ENCODE results near the gene CAPN1. TPM values are rescaled to one million over a fixed set of nuclear protein-coding genes. Genes with fewer than 3 reads are reported as not detected.

Gene CAPN1
- total and polyA plus RNA-seq, 2 of the 13 experiments (the other 11 are each of a cell fraction or from before 2014, with no cell fraction given) = 57.3 to 82.6 TPM

DNA sequence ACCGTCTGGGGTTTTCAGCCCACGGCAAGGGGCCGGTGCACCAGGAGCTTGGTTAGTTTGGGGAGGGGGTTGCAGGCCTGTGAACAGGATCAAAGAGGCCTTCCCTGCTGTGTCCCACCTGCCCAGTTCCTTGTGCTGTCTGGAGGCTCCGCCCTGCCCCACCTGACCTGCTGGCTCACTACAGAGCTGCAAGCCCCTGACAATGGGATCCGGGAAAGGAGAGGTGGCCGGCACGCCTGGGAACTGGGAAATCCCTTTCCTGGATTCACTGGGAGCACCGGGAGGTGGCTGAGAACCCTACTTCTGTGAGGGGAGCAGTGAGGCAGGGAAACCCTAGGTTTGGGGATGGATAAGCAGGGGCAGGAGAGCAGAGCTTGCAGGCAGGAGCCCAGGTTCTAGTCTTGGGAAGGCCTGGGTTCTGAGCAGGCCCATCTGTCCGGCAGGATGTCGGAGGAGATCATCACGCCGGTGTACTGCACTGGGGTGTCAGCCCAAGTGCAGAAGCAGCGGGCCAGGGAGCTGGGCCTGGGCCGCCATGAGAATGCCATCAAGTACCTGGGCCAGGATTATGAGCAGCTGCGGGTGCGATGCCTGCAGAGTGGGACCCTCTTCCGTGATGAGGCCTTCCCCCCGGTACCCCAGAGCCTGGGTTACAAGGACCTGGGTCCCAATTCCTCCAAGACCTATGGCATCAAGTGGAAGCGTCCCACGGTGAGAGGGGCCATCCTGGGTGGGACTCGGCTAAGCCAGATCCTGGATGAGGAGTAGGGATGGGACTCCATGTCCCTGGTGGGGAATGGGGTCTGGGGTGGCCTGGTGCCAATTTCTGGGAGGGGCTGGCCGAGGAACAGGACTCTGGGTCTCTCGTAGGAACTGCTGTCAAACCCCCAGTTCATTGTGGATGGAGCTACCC, 786 bp downstream of the CAPN1 start (continued):
- TF ChIP-seq KLF11 (CRISPR knock-in tag; IDR thresholded peaks at IDR 0.05) (no peak), ZNF468 (CRISPR knock-in tag; IDR thresholded peaks at IDR 0.05) (no peak), PTBP1 (IDR thresholded peaks at IDR 0.05; ENCODE audit: low read depth, low read length, poor library complexity, severe bottlenecking) (no peak), ZFY (CRISPR knock-in tag; IDR thresholded peaks at IDR 0.05) (peak; percentile 71), ZNF207 (IDR thresholded peaks at IDR 0.05; ENCODE audit: borderline replicate concordance) (no peak), NRL (CRISPR knock-in tag; IDR thresholded peaks at IDR 0.05; ENCODE audit: borderline replicate concordance) (peak; percentile 68), ZNF883 (CRISPR knock-in tag; IDR thresholded peaks at IDR 0.05; ENCODE audit: not compliant biosample characterization) (peak; percentile 68), POLR2AphosphoS2 (IDR thresholded peaks at IDR 0.05; ENCODE audit: low read depth, low read length) (no peak), ZNF354B (CRISPR knock-in tag; IDR thresholded peaks at IDR 0.05) (no peak), SNAPC2 (CRISPR knock-in tag; IDR thresholded peaks at IDR 0.05) (no peak), ZNF567 (CRISPR knock-in tag; IDR thresholded peaks at IDR 0.05; ENCODE audit: borderline replicate concordance) (no peak), WIZ (CRISPR knock-in tag; IDR thresholded peaks at IDR 0.05) (no peak), HMG20B (CRISPR knock-in tag; conservative IDR thresholded peaks at IDR 0.05) (no peak), FOXJ3 (CRISPR knock-in tag; IDR thresholded peaks at IDR 0.05; ENCODE audit: borderline replicate concordance) (no peak), ZNF558 (CRISPR knock-in tag; IDR thresholded peaks at IDR 0.05; ENCODE audit: borderline replicate concordance) (no peak), MED1 (CRISPR knock-in tag; IDR thresholded peaks at IDR 0.05) (no peak), ZNF292 (CRISPR knock-in tag; IDR thresholded peaks at IDR 0.05; ENCODE audit: borderline replicate concordance, low read depth) (0 out of 2 replicates have a peak, but pooled peaks have one; percentile 41), ZNF775 (CRISPR knock-in tag; IDR thresholded peaks at IDR 0.05; ENCODE audit: borderline replicate concordance) (no peak)
- TF ChIP-seq, protein P1, sequence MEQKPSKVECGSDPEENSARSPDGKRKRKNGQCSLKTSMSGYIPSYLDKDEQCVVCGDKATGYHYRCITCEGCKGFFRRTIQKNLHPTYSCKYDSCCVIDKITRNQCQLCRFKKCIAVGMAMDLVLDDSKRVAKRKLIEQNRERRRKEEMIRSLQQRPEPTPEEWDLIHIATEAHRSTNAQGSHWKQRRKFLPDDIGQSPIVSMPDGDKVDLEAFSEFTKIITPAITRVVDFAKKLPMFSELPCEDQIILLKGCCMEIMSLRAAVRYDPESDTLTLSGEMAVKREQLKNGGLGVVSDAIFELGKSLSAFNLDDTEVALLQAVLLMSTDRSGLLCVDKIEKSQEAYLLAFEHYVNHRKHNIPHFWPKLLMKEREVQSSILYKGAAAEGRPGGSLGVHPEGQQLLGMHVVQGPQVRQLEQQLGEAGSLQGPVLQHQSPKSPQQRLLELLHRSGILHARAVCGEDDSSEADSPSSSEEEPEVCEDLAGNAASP (CRISPR knock-in tag; IDR thresholded peaks at IDR 0.05; ENCODE audit: borderline replicate concordance) = no peak
- TF ChIP-seq, protein P2, sequence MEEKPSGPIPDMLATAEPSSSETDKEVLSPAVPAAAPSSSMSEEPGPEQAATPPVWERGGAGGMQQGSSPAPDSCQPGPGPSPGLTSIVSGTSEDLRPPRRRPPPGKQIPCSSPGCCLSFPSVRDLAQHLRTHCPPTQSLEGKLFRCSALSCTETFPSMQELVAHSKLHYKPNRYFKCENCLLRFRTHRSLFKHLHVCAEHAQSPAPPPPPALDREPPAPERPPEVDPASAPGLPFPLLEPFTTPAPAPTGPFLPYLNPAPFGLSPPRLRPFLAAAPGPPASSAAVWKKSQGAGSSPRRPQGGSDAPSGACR (CRISPR knock-in tag; IDR thresholded peaks at IDR 0.05) = no peak
- TF ChIP-seq, protein P3, sequence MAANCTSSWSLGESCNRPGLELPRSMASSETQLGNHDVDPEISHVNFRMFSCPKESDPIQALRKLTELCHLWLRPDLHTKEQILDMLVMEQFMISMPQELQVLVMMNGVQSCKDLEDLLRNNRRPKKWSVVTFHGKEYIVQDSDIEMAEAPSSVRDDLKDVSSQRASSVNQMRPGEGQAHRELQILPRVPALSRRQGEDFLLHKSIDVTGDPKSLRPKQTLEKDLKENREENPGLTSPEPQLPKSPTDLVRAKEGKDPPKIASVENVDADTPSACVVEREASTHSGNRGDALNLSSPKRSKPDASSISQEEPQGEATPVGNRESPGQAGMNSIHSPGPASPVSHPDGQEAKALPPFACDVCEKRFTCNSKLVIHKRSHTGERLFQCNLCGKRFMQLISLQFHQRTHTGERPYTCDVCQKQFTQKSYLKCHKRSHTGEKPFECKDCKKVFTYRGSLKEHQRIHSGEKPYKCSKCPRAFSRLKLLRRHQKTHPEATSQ (CRISPR knock-in tag; IDR thresholded peaks at IDR 0.05; ENCODE audit: borderline replicate concordance) = no peak
- TF ChIP-seq, protein P4, sequence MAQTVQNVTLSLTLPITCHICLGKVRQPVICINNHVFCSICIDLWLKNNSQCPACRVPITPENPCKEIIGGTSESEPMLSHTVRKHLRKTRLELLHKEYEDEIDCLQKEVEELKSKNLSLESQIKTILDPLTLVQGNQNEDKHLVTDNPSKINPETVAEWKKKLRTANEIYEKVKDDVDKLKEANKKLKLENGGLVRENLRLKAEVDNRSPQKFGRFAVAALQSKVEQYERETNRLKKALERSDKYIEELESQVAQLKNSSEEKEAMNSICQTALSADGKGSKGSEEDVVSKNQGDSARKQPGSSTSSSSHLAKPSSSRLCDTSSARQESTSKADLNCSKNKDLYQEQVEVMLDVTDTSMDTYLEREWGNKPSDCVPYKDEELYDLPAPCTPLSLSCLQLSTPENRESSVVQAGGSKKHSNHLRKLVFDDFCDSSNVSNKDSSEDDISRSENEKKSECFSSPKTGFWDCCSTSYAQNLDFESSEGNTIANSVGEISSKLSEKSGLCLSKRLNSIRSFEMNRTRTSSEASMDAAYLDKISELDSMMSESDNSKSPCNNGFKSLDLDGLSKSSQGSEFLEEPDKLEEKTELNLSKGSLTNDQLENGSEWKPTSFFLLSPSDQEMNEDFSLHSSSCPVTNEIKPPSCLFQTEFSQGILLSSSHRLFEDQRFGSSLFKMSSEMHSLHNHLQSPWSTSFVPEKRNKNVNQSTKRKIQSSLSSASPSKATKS (CRISPR knock-in tag; IDR thresholded peaks at IDR 0.05) = no peak
